ENCODE data around the gene PSMC4. TPM values are rescaled to one million over a fixed set of nuclear protein-coding genes. Genes with fewer than 3 reads are reported as not detected.

PSMC4 gene
- total and polyA plus RNA-seq, 2 experiments from 2014 or later = 113 to 137 TPM

DNA sequence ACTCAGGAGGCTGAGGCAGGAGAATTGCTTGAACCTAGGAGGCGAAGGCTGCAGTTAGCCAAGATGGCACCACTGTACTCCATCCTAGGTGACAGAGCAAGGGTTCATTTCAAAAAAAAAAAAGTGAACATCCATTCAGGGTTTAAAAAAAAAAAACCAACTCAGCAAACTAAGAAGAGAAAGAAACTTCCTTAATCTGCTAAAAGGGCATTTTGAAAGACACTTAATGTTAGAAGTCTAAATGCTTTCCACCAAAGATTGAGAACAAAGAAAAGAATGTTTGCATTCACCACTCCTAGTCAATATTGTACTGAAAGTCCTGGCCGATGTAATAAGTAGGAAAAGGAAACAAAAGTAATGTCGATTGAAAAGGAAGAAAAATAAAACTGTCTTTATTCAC, 7.1 kb upstream of the PSMC4 start:
- Histone ChIP-seq H3F3A (ENCODE audit: insufficient read depth) (no peaks in the 10 kb centered on the region), H3K27me3 (replicated peaks; ENCODE audit: insufficient read depth) (no peaks in the 10 kb centered on the region), H3K9me2 (ENCODE audit: insufficient read depth) (no peaks in the 10 kb centered on the region), H3K9me3 (ENCODE audit: low read depth) (no peaks in the 10 kb centered on the region), H3K36me3 (ENCODE audit: low read depth) (no peaks in the 10 kb centered on the region), H3K4me1 (ENCODE audit: insufficient read depth) (no peaks in the 10 kb centered on the region), H2AFZ (no peak overlapping the region), H3K9ac (no peak overlapping the region), H3K4me2 (ENCODE audit: unreplicated experiment) (no peak overlapping the region), H3K27ac (no peak overlapping the region), H3K4me3 (no peak overlapping the region), H4K20me1 (ENCODE audit: insufficient read depth) (no peaks in the 10 kb centered on the region), H3K79me2 (ENCODE audit: insufficient read depth) (no peaks in the 10 kb centered on the region)
- in situ Hi-C loops (cut with MboI) = no loop called here
- 92% methylated on average over 3 of the region's 3 CpGs for WGBS, 2 experiments (ENCODE audit: low coverage in 1 of 2, low lambda C conversion rate in 2 of 2, missing lambda C conversion rate in 2 of 2)
- DNase-seq = no peak
- no peak for TF ChIP-seq EZH2phosphoT487 (IDR thresholded peaks at IDR 0.05; ENCODE audit: insufficient read depth, low read depth)
- no peak for TF ChIP-seq EZH2 (IDR thresholded peaks at IDR 0.05; ENCODE audit: insufficient read depth, poor library complexity, severe bottlenecking)

DNA sequence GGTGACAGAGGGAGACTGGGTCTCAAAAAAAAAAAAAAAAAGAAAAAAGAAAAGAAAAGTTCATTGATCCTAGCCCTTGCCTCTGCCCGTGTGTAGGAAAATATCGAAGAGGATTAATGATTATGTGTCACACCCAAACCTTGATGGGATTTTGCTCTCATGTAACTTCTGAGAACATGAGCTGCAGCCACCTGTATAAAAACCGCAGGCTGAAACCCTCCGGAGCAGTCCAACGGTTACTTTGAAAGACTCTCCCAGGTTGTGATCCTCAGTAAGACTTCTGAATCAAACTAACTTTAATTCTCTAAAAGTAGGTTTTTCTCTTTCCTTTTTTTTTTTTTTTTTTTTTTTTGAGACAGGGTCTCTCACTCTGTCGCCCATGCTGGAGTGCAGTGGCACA, 4.3 kb upstream of the PSMC4 start:
- Histone ChIP-seq H3K4me3 (no peak overlapping the region), H3F3A (ENCODE audit: insufficient read depth) (no peaks in the 10 kb centered on the region), H3K9ac (no peak overlapping the region), H3K4me2 (ENCODE audit: unreplicated experiment) (no peak overlapping the region), H3K4me1 (ENCODE audit: insufficient read depth) (peaks cover 7% of the 10 kb centered on the region; the same call in 1 of the 2 replicates), H3K9me3 (ENCODE audit: low read depth) (no peaks in the 10 kb centered on the region), H3K79me2 (ENCODE audit: insufficient read depth) (peaks cover 18% of the 10 kb centered on the region), H4K20me1 (ENCODE audit: insufficient read depth) (no peaks in the 10 kb centered on the region), H3K9me2 (ENCODE audit: insufficient read depth) (no peaks in the 10 kb centered on the region), H2AFZ (no peak overlapping the region), H3K27me3 (replicated peaks; ENCODE audit: insufficient read depth) (no peaks in the 10 kb centered on the region), H3K27ac (no peak overlapping the region), H3K36me3 (ENCODE audit: low read depth) (no peaks in the 10 kb centered on the region)
- no peak for DNase-seq
- TF ChIP-seq EZH2 (IDR thresholded peaks at IDR 0.05; ENCODE audit: insufficient read depth, poor library complexity, severe bottlenecking) = no peak
- WGBS, 2 experiments (ENCODE audit: low coverage in 1 of 2, low lambda C conversion rate in 2 of 2, missing lambda C conversion rate in 2 of 2) = 81 to 82% methylated on average over 5 to 6 of the region's 6 CpGs
- in situ Hi-C loops (cut with MboI) = no loop called here

DNA sequence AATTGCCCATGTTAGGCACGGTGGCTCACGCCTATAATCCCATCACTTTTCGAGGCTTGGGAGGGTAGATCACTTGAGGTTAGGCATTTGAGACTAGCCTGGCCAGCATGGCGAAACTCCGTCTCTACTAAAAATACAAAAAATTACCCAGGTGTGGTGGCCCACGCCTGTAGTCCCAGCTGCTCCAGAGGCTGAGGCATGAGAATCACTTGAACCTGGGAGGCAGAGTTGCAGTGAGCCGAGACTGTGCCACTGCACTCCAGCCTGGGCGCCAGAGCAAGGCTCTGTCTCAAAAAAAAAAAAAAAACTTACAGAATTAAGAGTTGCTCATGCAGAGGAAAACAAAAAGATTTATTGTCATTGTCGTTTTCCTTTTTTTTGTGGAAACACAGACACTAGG, 3.4 kb upstream of the PSMC4 start:
- 90 to 91% methylated on average over 9 of the region's 9 CpGs for WGBS, 2 experiments (ENCODE audit: low coverage in 1 of 2, low lambda C conversion rate in 2 of 2, missing lambda C conversion rate in 2 of 2)

DNA sequence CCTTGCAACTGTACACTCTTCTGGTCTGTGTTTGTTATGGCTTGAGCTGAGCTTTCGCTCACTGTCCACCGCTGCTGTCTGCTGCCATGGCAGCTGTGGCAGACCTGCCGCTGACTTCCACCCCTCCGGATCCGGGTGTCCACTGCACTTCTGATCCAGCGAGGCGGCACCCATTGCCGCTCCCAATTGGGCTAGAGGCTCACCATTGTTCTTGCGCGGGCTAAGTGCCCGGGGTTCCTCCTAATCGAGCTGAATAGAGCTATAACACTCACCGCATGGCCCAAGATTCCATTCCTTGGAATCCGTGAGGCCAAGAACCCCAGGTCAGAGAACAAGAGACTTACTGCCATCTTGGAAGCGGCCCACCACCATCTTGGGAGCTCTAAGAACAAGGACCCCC, 2.2 kb upstream of the PSMC4 start:
- Histone ChIP-seq H3K36me3 (ENCODE audit: low read depth) (0 out of 2 replicates have a peak, but pooled peaks cover 7% of the 10 kb centered on the region), H3K4me1 (ENCODE audit: insufficient read depth) (peaks cover 13% of the 10 kb centered on the region; the same call in 1 of the 2 replicates), H4K20me1 (ENCODE audit: insufficient read depth) (no peaks in the 10 kb centered on the region), H2AFZ (peak overlapping the region; percentile 25; the same call in 1 of the 2 replicates), H3K9me2 (ENCODE audit: insufficient read depth) (no peaks in the 10 kb centered on the region), H3K9me3 (ENCODE audit: low read depth) (no peaks in the 10 kb centered on the region), H3F3A (ENCODE audit: insufficient read depth) (no peaks in the 10 kb centered on the region), H3K4me2 (ENCODE audit: unreplicated experiment) (no peak overlapping the region), H3K27me3 (replicated peaks; ENCODE audit: insufficient read depth) (no peaks in the 10 kb centered on the region), H3K27ac (no peak overlapping the region), H3K9ac (no peak overlapping the region), H3K4me3 (no peak overlapping the region), H3K79me2 (ENCODE audit: insufficient read depth) (peaks cover 39% of the 10 kb centered on the region)
- in situ Hi-C loops (cut with MboI) = no loop called here
- WGBS, 2 experiments (ENCODE audit: low coverage in 1 of 2, low lambda C conversion rate in 2 of 2, missing lambda C conversion rate in 2 of 2) = 94 to 96% methylated on average over 15 of the region's 15 CpGs
- DNase-seq = no peak
- TF ChIP-seq EZH2phosphoT487 (IDR thresholded peaks at IDR 0.05; ENCODE audit: insufficient read depth, low read depth) = no peak
- TF ChIP-seq EZH2 (IDR thresholded peaks at IDR 0.05; ENCODE audit: insufficient read depth, poor library complexity, severe bottlenecking) = no peak

More for the DNA sequence above, 3.4 kb upstream of the PSMC4 start:
- no peak for TF ChIP-seq EZH2phosphoT487 (IDR thresholded peaks at IDR 0.05; ENCODE audit: insufficient read depth, low read depth)
- no peak for TF ChIP-seq EZH2 (IDR thresholded peaks at IDR 0.05; ENCODE audit: insufficient read depth, poor library complexity, severe bottlenecking)
- Histone ChIP-seq H3F3A (ENCODE audit: insufficient read depth) (no peaks in the 10 kb centered on the region), H3K27ac (no peak overlapping the region), H3K9ac (no peak overlapping the region), H4K20me1 (ENCODE audit: insufficient read depth) (no peaks in the 10 kb centered on the region), H2AFZ (no peak overlapping the region), H3K27me3 (replicated peaks; ENCODE audit: insufficient read depth) (no peaks in the 10 kb centered on the region), H3K79me2 (ENCODE audit: insufficient read depth) (peaks cover 27% of the 10 kb centered on the region), H3K4me3 (no peak overlapping the region), H3K9me2 (ENCODE audit: insufficient read depth) (no peaks in the 10 kb centered on the region), H3K9me3 (ENCODE audit: low read depth) (no peaks in the 10 kb centered on the region), H3K4me1 (ENCODE audit: insufficient read depth) (peaks cover 13% of the 10 kb centered on the region; the same call in 1 of the 2 replicates), H3K36me3 (ENCODE audit: low read depth) (no peaks in the 10 kb centered on the region), H3K4me2 (ENCODE audit: unreplicated experiment) (no peak overlapping the region)
- in situ Hi-C loops (cut with MboI) = no loop called here
- no peak for DNase-seq

DNA sequence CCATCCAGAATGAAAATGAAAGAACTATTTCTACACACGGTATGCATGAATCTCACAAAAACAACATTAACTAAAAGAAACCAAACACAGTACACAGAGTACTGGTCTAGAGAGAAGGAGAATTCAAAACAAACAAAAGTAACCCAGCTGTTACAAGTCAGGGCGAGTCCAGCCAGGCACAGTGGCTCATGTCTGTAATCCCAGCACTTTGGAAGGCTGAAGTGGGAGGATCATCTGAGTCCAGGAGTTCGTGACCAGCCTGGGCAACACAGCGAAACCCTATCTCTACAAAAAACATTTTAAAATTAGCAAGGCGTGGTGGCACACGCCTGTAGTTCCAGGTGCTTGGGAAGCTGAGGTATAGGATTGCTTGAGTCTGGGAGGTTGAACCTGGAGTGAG, 1.7 kb upstream of the PSMC4 start:
- Histone ChIP-seq H3K9ac (no peak overlapping the region), H3K27ac (no peak overlapping the region), H3K9me2 (ENCODE audit: insufficient read depth) (no peaks in the 10 kb centered on the region), H3F3A (ENCODE audit: insufficient read depth) (no peaks in the 10 kb centered on the region), H3K4me1 (ENCODE audit: insufficient read depth) (peaks cover 13% of the 10 kb centered on the region; the same call in 1 of the 2 replicates), H3K9me3 (ENCODE audit: low read depth) (no peaks in the 10 kb centered on the region), H3K36me3 (ENCODE audit: low read depth) (0 out of 2 replicates have a peak, but pooled peaks cover 12% of the 10 kb centered on the region), H3K4me3 (no peak overlapping the region), H3K4me2 (ENCODE audit: unreplicated experiment) (no peak overlapping the region), H3K79me2 (ENCODE audit: insufficient read depth) (peaks cover 44% of the 10 kb centered on the region), H4K20me1 (ENCODE audit: insufficient read depth) (no peaks in the 10 kb centered on the region), H2AFZ (peak overlapping the region; percentile 25), H3K27me3 (replicated peaks; ENCODE audit: insufficient read depth) (no peaks in the 10 kb centered on the region)
- in situ Hi-C loops (cut with MboI) = no loop called here
- peak; percentile 13 for DNase-seq
- TF ChIP-seq EZH2 (IDR thresholded peaks at IDR 0.05; ENCODE audit: insufficient read depth, poor library complexity, severe bottlenecking) = no peak
- TF ChIP-seq EZH2phosphoT487 (IDR thresholded peaks at IDR 0.05; ENCODE audit: insufficient read depth, low read depth) = no peak
- WGBS, 2 experiments (ENCODE audit: low coverage in 1 of 2, low lambda C conversion rate in 2 of 2, missing lambda C conversion rate in 2 of 2) = 90 to 91% methylated on average over 6 of the region's 6 CpGs

Measured in GM23248 (cell line).